Anterior cingulate cortex (tissue), 58 donors: ENCODE data around the gene NDUFS4.
A peak's percentile ranks its signal among the peaks of the same experiment; 100 is the strongest.
"Not testable (repeated sequence)": the region's sequence is repeated elsewhere in the genome, so short reads cannot be mapped to it uniquely, and the experiment has no call there.

Source experiments
- DNase-seq, 58 donors: peaks; one replicate each; lab custom pipeline; 2025; lab: John Stamatoyannopoulos, UW

Gene NDUFS4

GRCh38 chr5:53560506-53561191 lies at the start of gene NDUFS4:
Gene NDUFS4, plus strand, starts transcription at chr5:53560639. Its CDS starts 24 bp downstream, at chr5:53560663.
- peak; percentile 24 to 87 (median 76) for DNase-seq

DNA sequence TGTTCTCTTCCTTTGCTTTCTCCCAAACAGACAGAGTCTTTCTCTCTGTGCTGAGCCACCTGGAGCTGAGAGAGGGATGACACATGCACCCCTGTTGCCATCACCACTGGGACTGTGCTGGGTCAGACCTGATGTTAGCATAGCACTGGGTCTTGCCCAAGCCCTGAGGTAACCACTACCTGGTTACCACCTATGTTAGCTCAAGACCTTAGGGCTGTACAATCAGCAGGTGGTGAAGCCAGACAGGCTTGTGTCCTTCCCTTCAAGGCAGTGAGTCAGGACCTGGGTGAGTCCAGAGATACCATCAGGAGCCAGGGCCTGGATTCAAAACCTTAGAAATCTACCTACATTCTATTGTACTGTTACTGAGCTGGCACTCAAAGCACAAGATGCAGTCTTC lies 47.9 kb upstream of the NDUFS4 start:
- DNase-seq, result no peak

DNA sequence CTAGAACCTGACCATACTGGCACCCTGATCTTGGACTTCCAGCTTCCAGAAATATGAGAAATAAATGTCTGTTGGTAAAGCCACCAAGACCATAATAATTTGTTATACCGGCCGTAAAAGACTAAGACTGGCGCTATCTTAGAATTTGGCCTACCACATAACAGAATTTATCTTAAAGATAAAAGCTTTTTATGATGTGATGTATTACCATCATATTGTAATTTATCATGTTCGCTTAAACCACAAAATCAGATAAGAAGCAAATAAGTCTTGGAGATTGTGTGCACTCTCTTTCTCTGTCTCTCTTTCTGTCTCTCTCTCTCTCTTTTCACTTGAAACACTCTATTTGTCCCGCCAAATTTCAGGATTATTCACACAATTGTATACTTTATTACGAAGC lies 44.5 kb upstream of the NDUFS4 start:
- DNase-seq, result no peak

DNA sequence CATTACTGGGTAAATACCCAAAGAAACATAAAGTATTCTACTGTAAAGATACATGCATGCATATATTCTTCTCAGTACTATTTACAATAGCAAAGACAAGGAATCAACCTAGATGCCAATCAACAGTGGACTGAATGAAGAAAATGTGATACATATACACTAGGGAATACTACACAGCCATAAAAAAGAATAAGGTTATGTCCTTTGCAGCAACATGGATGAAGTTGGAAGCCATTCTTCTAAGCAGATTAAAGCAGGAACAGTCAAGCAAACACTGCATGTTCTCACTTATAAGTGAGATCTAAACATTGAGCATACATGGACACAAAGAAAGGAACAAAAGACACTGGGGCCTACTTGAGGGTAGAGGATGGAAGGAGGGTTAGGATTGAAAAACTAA lies 39.6 kb upstream of the NDUFS4 start:
- no peak for DNase-seq

- DNase-seq, result no peak
Measured at GRCh38 chr5:53537711-53538110, 22.7 kb upstream of the NDUFS4 start.

DNA sequence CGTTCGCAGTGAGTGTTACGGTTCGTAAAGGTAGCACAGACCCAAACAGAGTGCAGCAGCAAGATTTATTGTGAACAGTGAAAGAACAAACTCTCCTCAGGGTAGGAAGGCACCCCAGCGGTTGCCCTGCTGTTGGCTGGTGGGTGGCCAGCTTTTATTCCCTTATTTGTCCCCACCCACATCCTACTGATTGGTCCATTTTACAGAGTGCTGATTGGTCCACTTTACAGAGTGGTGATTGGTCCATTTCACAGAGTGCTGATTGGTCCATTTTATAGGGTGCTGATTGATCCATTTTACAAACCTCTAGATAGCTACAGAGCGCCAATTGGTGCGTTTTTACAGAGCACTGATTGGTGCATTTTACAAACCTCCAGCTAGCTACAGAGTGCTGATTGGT lies 19.7 kb upstream of the NDUFS4 start:
- not testable (repeated sequence) for DNase-seq

DNA sequence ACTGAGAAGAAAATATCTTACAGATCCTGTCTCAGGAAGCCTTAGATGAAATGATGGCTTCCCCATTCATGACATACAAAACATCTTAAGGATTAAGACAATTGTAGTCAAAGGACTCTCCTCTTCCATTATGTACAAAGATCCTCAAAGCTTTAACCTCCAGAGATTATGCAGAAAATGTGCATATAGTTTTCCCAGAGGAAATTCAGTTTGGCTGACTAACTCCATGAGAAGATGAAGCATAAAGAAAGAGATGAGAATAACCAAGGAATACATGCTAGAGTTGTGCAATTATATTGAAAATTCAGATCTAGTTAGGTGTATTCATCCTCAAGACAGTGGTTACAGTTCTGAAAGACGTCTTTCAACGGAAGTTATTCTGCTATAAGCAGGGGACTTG lies 18.6 kb upstream of the NDUFS4 start:
- DNase-seq, result no peak

DNA sequence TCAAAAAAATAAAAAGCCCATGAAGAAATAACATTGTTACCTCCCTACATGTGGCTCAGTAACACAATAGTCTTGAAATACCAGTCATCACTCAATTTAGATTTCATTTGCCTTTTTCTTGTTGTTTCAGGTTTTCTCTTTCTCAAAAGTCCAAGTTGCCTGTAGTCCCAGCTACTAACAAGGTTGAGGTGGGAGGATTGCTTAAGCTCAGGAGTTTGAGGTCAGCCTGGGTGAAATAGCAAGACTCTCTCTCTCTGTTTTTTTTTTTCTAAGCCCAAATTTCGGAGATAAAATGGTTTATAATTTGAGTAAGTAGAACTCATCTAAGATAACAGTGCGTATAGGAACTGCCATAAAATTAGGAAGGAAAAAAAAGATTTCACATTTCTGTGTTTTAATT lies 17.5 kb upstream of the NDUFS4 start:
- DNase-seq, result no peak

GRCh38 chr5:53543401-53543800 lies 17.0 kb upstream of the NDUFS4 start:
- DNase-seq, result no peak

- no peak for DNase-seq
Measured at GRCh38 chr5:53545744-53546143, 14.7 kb upstream of the NDUFS4 start.

DNA sequence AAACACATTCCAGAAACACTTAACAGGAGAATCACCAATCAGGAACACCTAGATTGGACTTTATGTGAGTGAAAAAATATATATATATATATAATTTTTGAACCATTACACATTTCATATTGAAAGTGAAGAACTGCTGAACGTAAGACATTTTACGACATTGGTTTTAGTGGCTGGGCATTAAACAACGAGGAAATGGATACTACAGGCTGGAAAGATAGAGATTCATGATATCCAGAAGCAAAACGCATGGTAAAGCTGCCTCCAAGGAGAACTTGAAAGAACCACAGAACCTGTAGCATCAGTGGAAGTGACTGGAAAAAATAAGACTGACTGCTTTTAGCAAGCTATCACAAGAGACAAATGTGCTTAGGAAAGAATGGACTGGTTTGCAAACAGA lies 13.2 kb upstream of the NDUFS4 start:
- DNase-seq, result no peak

DNA sequence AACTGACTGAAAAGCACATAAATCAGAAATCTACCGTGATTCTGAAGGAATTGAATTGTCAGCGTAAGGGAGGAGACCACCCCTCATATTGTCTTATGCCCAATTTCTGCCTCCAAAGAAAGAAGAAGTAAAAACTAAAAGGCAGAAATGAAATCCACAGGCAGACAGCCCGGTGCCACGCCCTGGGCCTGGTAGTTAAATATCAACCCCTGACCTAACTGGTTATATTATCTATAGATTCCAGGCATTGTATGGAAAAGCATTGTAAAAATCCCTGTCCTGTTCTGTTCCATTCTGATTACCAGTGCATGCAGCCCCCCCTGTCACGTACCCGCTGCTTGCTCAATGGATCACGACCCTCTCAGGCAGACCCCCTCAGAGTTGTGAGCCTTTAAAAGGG lies 11.9 kb upstream of the NDUFS4 start:
- not testable (repeated sequence) for DNase-seq

GRCh38 chr5:53549792-53550191 lies 10.6 kb upstream of the NDUFS4 start:
- DNase-seq, result no peak

- no peak for DNase-seq
Measured at GRCh38 chr5:53552561-53552960, 7.9 kb upstream of the NDUFS4 start.

DNA sequence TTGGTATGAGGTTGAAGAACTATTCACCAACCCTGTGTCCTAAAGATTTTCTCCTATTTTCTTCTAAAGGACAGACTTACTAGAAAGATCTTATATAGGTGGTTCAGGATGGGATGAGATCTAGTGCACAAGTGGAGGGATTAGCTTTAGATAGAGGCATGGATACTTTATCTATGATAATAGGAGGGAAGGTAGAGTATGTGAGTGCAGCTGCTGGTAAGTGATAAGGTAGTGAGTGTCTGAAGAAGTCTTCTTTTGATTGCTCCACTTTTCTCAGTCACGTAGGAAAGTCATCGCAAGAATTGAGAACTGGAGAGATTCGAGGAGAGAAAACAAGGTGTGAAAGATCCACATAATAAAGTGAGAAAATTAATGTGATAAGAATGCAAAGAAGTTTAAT lies 6.0 kb upstream of the NDUFS4 start:
- no peak for DNase-seq

DNA sequence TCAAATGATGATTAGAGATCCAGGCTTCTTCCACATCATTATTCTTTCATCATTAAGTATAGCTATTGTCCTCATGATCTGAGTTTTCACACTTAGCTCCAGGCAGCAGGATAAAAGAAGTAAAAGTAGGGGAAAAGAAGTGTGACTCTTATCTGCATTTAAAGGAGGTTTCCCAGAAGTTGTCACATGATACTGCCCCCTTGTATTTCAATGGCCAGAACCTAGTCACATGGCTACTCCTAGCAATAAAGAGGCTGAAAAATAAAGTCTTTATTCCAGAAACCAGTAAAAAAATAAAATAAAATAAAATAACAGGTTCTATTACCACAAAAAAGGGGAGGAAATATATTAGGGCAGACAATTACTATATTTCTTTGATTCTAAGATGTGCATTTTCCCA lies 5.3 kb upstream of the NDUFS4 start:
- DNase-seq, result no peak

DNA sequence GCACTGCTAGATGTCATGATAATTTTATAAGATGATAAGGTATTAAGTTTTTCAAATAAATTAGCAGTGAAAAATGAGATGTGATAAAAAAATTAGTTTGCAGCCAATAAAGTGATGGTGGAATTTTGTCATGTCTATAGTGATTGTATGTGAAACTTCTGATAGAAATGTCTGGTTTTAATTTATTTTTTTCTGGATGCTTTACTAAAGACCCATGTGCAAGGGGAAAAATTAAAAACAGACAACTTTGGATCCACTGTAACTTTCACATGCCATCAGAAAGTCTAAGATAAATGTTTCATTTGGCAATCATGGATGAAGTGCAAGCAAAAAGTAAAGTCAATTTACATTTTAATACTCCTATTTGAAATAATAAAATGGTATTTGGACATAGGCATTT lies 4.4 kb upstream of the NDUFS4 start:
- no peak for DNase-seq

DNA sequence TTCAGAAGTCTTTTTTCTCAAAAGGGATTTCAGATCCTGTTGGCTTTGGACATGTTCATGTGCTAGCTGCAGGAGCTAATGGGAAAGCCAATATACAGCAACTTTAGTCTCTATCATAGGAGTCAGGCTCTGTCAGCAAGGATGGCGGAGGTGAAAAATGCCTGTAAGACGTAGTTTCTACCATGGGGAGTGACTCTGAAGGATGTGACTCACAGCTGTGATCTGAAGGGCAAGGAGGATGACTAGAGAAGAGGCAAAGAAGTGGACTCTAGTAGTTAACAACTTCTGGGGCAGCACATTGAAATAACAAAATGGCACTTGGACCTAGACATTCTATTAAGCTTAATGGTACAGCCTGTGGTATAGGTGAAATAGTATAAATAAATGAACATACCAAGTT lies 3.1 kb upstream of the NDUFS4 start:
- no peak for DNase-seq

GRCh38 chr5:53558966-53559365 lies 1.5 kb upstream of the NDUFS4 start:
- DNase-seq, result no peak

- peak in 1 of 58 donors; percentile 1 for DNase-seq
Measured at GRCh38 chr5:53560028-53560427, 411 bp upstream of the NDUFS4 start.

- no peak for DNase-seq
Measured at GRCh38 chr5:53568401-53568800, 8.0 kb downstream of the NDUFS4 start.

DNA sequence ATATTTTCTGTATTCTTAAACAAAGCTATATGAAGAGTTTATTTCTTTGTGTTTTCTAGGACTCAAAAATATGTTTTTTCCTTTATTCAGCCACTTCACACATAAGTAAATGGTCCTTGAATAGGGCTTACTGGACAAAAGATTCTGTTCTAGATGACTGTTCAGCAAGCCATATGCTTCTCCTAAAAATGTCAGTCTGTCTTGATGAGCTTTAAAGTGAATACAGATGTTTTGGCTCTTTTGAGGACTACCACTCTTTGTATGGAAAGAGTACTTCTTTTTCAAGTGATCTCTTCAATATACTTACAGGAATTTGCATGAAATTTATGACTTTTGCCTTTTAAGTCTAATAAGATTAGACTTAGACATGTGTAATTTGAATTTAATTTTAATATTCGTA lies 8.4 kb downstream of the NDUFS4 start:
- no peak for DNase-seq

GRCh38 chr5:53569453-53569852 lies 9.0 kb downstream of the NDUFS4 start:
- DNase-seq, result no peak
